Bronchial epithelial cell (primary cell): ENCODE measurements around the gene CAND1. TPM values are rescaled to one million over a fixed set of nuclear protein-coding genes. Genes with fewer than 3 reads are reported as not detected.
A peak's percentile ranks its signal among the peaks of the same experiment; 100 is the strongest.

Source experiments
- DNase-seq: peaks from one replicate; pipeline ENCODE4 v3.0.0-alpha.2; 2010; ENCODE audit warnings: low read depth
- FAIRE-seq: peaks from 2 replicates; lab custom pipeline; 2011; peaks lifted over from hg19 to GRCh38; lab: Jason Lieb, UNC
- H3K27me3 ChIP-seq: 2 replicates; pipeline ENCODE4 v1.5.1; 2011; ENCODE audit warnings: low read length; ENCODE audit not compliant: control insufficient read depth, insufficient read depth
- H3K36me3 ChIP-seq: 2 replicates; pipeline ENCODE4 v1.5.1; 2011; ENCODE audit warnings: low read length; ENCODE audit not compliant: control insufficient read depth, insufficient read depth
- H3K4me3 ChIP-seq: 2 replicates; pipeline ENCODE4 v1.5.1; 2011; ENCODE audit warnings: mild to moderate bottlenecking, low read depth, low read length, control low read depth
- CTCF ChIP-seq: IDR thresholded peaks from 2 replicates; pipeline ENCODE4 v1.5.1; 2011; ENCODE audit warnings: mild to moderate bottlenecking, moderate library complexity, low read length, control low read depth, inconsistent platforms; ENCODE audit not compliant: insufficient read depth, severe bottlenecking
- total RNA-seq: library from RNA; depleted of rRNA; stranded (reverse); fragments of >200 nt; gene quantifications from 2 replicates; pipeline ENCODE4 v1.2.1, GENCODE V29; 2014

CAND1 gene
- total RNA-seq, 1 donor from 2014 or later, result 92.1 TPM

- no peaks in the 10 kb centered on the region for H3K27me3 ChIP-seq
- no peak for TF ChIP-seq CTCF
- FAIRE-seq (no peak), DNase-seq (peak; percentile 53)
- no peak overlapping the region for H3K4me3 ChIP-seq
- no peaks in the 10 kb centered on the region for H3K36me3 ChIP-seq
Measured at GRCh38 chr12:67344979-67345710, 76.0 kb downstream of the CAND1 start.

- no peak for DNase-seq
- no peak for TF ChIP-seq CTCF
- H3K36me3 ChIP-seq, result no peaks in the 10 kb centered on the region
- no peaks in the 10 kb centered on the region for H3K27me3 ChIP-seq
- no peak overlapping the region for H3K4me3 ChIP-seq
- no peak for FAIRE-seq
Measured at GRCh38 chr12:67348683-67349082, 79.5 kb downstream of the CAND1 start.

- H3K4me3 ChIP-seq, result no peak overlapping the region
- H3K27me3 ChIP-seq, result no peaks in the 10 kb centered on the region
- FAIRE-seq (no peak), DNase-seq (peak; percentile 41)
- no peaks in the 10 kb centered on the region for H3K36me3 ChIP-seq
- no peak for TF ChIP-seq CTCF
Measured at GRCh38 chr12:67352682-67353081, 83.5 kb downstream of the CAND1 start.

- H3K27me3 ChIP-seq, result no peaks in the 10 kb centered on the region
- no peak for DNase-seq
- no peaks in the 10 kb centered on the region for H3K36me3 ChIP-seq
- no peak overlapping the region for H3K4me3 ChIP-seq
- FAIRE-seq, result no peak
- TF ChIP-seq CTCF, result no peak
Measured at GRCh38 chr12:67354322-67354721, 85.2 kb downstream of the CAND1 start.

GRCh38 chr12:67354966-67355365, 85.8 kb downstream of the CAND1 start:
- TF ChIP-seq CTCF, result no peak
- no peak for FAIRE-seq

More at GRCh38 chr12:67354966-67355365, 85.8 kb downstream of the CAND1 start:
- Histone ChIP-seq H3K4me3 (no peak overlapping the region), H3K36me3 (no peaks in the 10 kb centered on the region), H3K27me3 (no peaks in the 10 kb centered on the region)
- no peak for DNase-seq
